H9 (cell line): ENCODE data around the gene WNT5B. TPM values are rescaled to one million over a fixed set of nuclear protein-coding genes. Genes with fewer than 3 reads are reported as not detected.

Source experiments
- DNase-seq: peaks from one replicate; pipeline ENCODE4 v3.0.0-alpha.2; 2017
- H2AFZ ChIP-seq: one replicate; pipeline ENCODE4 v1.6.1; 2013; ENCODE audit warnings: mild to moderate bottlenecking, low read length, control low read depth, moderate library complexity
- H2AK5ac ChIP-seq: 2 replicates; pipeline ENCODE4 v1.6.1; 2013; ENCODE audit warnings: low read length, control low read depth, mixed read lengths; ENCODE audit not compliant: insufficient read length
- H2BK120ac ChIP-seq: one replicate; pipeline ENCODE4 v1.6.1; 2013; ENCODE audit warnings: low read depth, mild to moderate bottlenecking, low read length, control low read depth, inconsistent platforms; ENCODE audit not compliant: poor library complexity, severe bottlenecking
- H2BK12ac ChIP-seq: 2 replicates; pipeline ENCODE4 v1.6.1; 2013; ENCODE audit warnings: low read length, control low read depth, mixed read lengths, low read depth; ENCODE audit not compliant: insufficient read length
- H2BK15ac ChIP-seq: 2 replicates; pipeline ENCODE4 v1.6.1; 2013; ENCODE audit warnings: low read depth, low read length, control low read depth
- H2BK20ac ChIP-seq: one replicate; pipeline ENCODE4 v1.6.1; 2013; ENCODE audit warnings: low read depth, mild to moderate bottlenecking, low read length, control low read depth, inconsistent platforms; ENCODE audit not compliant: poor library complexity, severe bottlenecking
- H2BK5ac ChIP-seq: 2 replicates; pipeline ENCODE4 v1.6.1; 2013; ENCODE audit warnings: low read length, control low read depth, mixed read lengths; ENCODE audit not compliant: insufficient read length
- H3K14ac ChIP-seq: 2 replicates; pipeline ENCODE4 v1.6.1; 2013; ENCODE audit warnings: low read length, control low read depth; ENCODE audit not compliant: insufficient read depth
- H3K18ac ChIP-seq: 2 replicates; pipeline ENCODE4 v1.6.1; 2013; ENCODE audit warnings: low read depth, mild to moderate bottlenecking, mixed read lengths, low read length, control low read depth; ENCODE audit not compliant: insufficient read length
- H3K23ac ChIP-seq: 2 replicates; pipeline ENCODE4 v1.6.1; 2013; ENCODE audit warnings: low read length, control low read depth, mixed read lengths, low read depth; ENCODE audit not compliant: insufficient read length
- H3K23me2 ChIP-seq: 2 replicates; pipeline ENCODE4 v1.6.1; 2013; ENCODE audit warnings: low read depth, mild to moderate bottlenecking, mixed read lengths, low read length, control low read depth; ENCODE audit not compliant: insufficient read length, poor library complexity, severe bottlenecking
- H3K27ac ChIP-seq: 2 replicates; pipeline ENCODE4 v1.5.1; 2013; ENCODE audit warnings: low read length, control low read depth, mixed read lengths, low read depth; ENCODE audit not compliant: insufficient read length
- H3K27me3 ChIP-seq: 2 replicates; pipeline ENCODE4 v1.6.1; 2013; ENCODE audit warnings: low read length, control low read depth, inconsistent platforms; ENCODE audit not compliant: insufficient read depth
- H3K4ac ChIP-seq: 2 replicates; pipeline ENCODE4 v1.6.1; 2013; ENCODE audit warnings: low read depth, mild to moderate bottlenecking, control low read depth, inconsistent platforms, low read length, moderate library complexity
- H3K4me1 ChIP-seq: 2 replicates; pipeline ENCODE4 v1.6.1; 2013; ENCODE audit warnings: low read length, control low read depth, inconsistent platforms; ENCODE audit not compliant: insufficient read depth
- H3K4me2 ChIP-seq: 2 replicates; pipeline ENCODE4 v1.6.1; 2013; ENCODE audit warnings: low read length, control low read depth, mixed read lengths; ENCODE audit not compliant: insufficient read length, insufficient read depth
- H3K56ac ChIP-seq: 2 replicates; pipeline ENCODE4 v1.6.1; 2013; ENCODE audit warnings: low read depth, mild to moderate bottlenecking, mixed read lengths, low read length, control low read depth; ENCODE audit not compliant: insufficient read length
- H3K79me1 ChIP-seq: 2 replicates; pipeline ENCODE4 v1.6.1; 2013; ENCODE audit warnings: low read depth, mild to moderate bottlenecking, moderate library complexity, low read length, control low read depth, inconsistent platforms; ENCODE audit not compliant: insufficient read depth, poor library complexity, severe bottlenecking
- H3K79me2 ChIP-seq: 2 replicates; pipeline ENCODE4 v1.6.1; 2013; ENCODE audit warnings: low read length, control low read depth, inconsistent platforms; ENCODE audit not compliant: insufficient read depth
- H3K9ac ChIP-seq: 2 replicates; pipeline ENCODE4 v1.6.1; 2013; ENCODE audit warnings: low read length, control low read depth, mixed read lengths; ENCODE audit not compliant: insufficient read length; ENCODE audit errors: extremely low read depth
- H3K9me3 ChIP-seq: one replicate; pipeline ENCODE4 v1.6.1; 2013; ENCODE audit warnings: low read depth, low read length, inconsistent platforms; ENCODE audit not compliant: control insufficient read depth
- H3T11ph ChIP-seq: one replicate; pipeline ENCODE4 v1.6.1; 2013; ENCODE audit warnings: mild to moderate bottlenecking, low read length, control low read depth, inconsistent platforms
- H4K20me1 ChIP-seq: one replicate; pipeline ENCODE4 v1.6.1; 2013; ENCODE audit not compliant: control insufficient read depth, insufficient read length, insufficient read depth
- H4K5ac ChIP-seq: 2 replicates; pipeline ENCODE4 v1.6.1; 2013; ENCODE audit warnings: low read depth, mild to moderate bottlenecking, mixed read lengths, low read length, control low read depth; ENCODE audit not compliant: insufficient read length
- H4K8ac ChIP-seq: replicated peaks from 2 replicates; pipeline ENCODE4 v1.6.1; 2013; ENCODE audit warnings: low read length, control low read depth, mixed read lengths, low read depth; ENCODE audit not compliant: insufficient read length
- H4K91ac ChIP-seq: 2 replicates; pipeline ENCODE4 v1.6.1; 2013; ENCODE audit warnings: low read depth, mild to moderate bottlenecking, moderate library complexity, mixed read lengths, low read length, control low read depth; ENCODE audit not compliant: insufficient read length
- H3K27ac Mint-ChIP-seq, 3 experiments: 2 replicates in 2 of 3; 3 replicates in 1 of 3; pipeline ENCODE4 v1.8.0; 2020 to 2021; ENCODE audit warnings: mixed read lengths in 3 of 3, mild to moderate bottlenecking in 1 of 3, moderate library complexity in 1 of 3
- H3K27me3 Mint-ChIP-seq: 2 replicates; pipeline ENCODE4 v1.8.0; 2021; ENCODE audit warnings: low read depth, mild to moderate bottlenecking, moderate library complexity, mixed read lengths
- H3K36me3 Mint-ChIP-seq, 3 experiments: 2 replicates in 2 of 3; 3 replicates in 1 of 3; pipeline ENCODE4 v1.8.0; 2020 to 2021; ENCODE audit warnings: low read depth in 3 of 3, mixed read lengths in 3 of 3; ENCODE audit not compliant: insufficient read depth in 1 of 3
- H3K4me1 Mint-ChIP-seq, 2 experiments: 2 replicates each; pipeline ENCODE4 v1.8.0; 2020; ENCODE audit warnings: mixed read lengths in 2 of 2
- H3K4me3 Mint-ChIP-seq, 2 experiments: 2 replicates in 1 of 2; 3 replicates in 1 of 2; pipeline ENCODE4 v1.8.0; 2020 to 2021; ENCODE audit warnings: mild to moderate bottlenecking in 2 of 2, mixed read lengths in 2 of 2, moderate library complexity in 1 of 2
- H3K9me3 Mint-ChIP-seq, 2 experiments: 2 replicates in 1 of 2; 3 replicates in 1 of 2; pipeline ENCODE4 v1.8.0; 2020; ENCODE audit warnings: mild to moderate bottlenecking in 2 of 2, mixed read lengths in 2 of 2, moderate library complexity in 1 of 2
- WGBS: extraction: QIAGEN DNeasy Blood & Tissue Kit; methylation state at CpG from one replicate; pipeline ENCODE4 v1.1.7; 2013; ENCODE audit warnings: missing lambda C conversion rate, low lambda C conversion rate, mixed read lengths; ENCODE audit not compliant: insufficient read length; ENCODE audit errors: extremely low coverage; 5-methylcytosine and 5-hydroxymethylcytosine counted together
- total RNA-seq: library from RNA; stranded (reverse); gene quantifications from 2 replicates; pipeline ENCODE4 v1.2.1, GENCODE V29; 2021
- TF ChIP-seq, protein P1 (sequence below): fragments of 200-600 bp; sonication (generic); conservative IDR thresholded peaks from 3 replicates; pipeline ENCODE4 v1.8.0; 2021; ENCODE audit warnings: antibody characterized with exemption, mild to moderate bottlenecking

Gene WNT5B
- total RNA-seq, 1 experiment from 2014 or later: 1.5 TPM

DNA sequence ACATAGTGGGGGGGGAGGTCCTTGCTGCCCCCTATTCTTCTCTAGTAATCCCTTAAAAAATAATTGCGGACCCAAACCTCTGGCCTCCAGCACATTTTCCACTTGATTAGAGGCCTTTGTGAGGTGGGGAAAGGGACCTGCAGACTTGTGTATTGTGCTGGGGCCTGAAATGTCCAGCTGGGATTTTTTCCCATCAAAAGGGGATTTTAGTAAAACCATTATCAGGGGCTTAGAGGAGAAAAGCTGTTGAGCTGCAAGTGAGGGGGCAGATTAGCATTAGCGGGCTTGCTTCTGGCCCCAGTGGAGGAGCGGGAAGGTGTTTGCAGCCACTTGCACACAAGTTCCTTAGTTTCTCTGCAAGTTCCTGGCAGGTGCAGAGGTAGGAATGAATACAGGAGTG is 48.5 kb upstream of the WNT5B start:
- H3K23ac ChIP-seq: no peak overlapping the region
- no peak overlapping the region for H3K4me3 Mint-ChIP-seq
- no peaks in the 10 kb centered on the region for H3K9me3 Mint-ChIP-seq
- no peaks in the 10 kb centered on the region; the same call in 1 of the 2 replicates for H3K27me3 ChIP-seq
- peaks cover 5 to 20% of the 10 kb centered on the region in 2 experiments for H3K4me1 Mint-ChIP-seq
- H3K4ac ChIP-seq: no peak overlapping the region
- H2BK20ac ChIP-seq: no peak overlapping the region
- H3K79me1 ChIP-seq: no peaks in the 10 kb centered on the region
- no peak overlapping the region for H2BK5ac ChIP-seq
- H3K23me2 ChIP-seq: no peaks in the 10 kb centered on the region
- H4K8ac ChIP-seq: no peak overlapping the region
- no CpG with 5 or more reads among the region's 3 CpGs for WGBS
- no peak overlapping the region for H3K18ac ChIP-seq
- no peaks in the 10 kb centered on the region for H3K4me1 ChIP-seq
- no peak overlapping the region for H3K14ac ChIP-seq
- no peaks in the 10 kb centered on the region for H3K9me3 ChIP-seq
- no peak overlapping the region for H3K27ac ChIP-seq
- H3K4me2 ChIP-seq: no peak overlapping the region
- no peaks in the 10 kb centered on the region for H3K36me3 Mint-ChIP-seq
- no peak for DNase-seq
- TF ChIP-seq, protein P1, sequence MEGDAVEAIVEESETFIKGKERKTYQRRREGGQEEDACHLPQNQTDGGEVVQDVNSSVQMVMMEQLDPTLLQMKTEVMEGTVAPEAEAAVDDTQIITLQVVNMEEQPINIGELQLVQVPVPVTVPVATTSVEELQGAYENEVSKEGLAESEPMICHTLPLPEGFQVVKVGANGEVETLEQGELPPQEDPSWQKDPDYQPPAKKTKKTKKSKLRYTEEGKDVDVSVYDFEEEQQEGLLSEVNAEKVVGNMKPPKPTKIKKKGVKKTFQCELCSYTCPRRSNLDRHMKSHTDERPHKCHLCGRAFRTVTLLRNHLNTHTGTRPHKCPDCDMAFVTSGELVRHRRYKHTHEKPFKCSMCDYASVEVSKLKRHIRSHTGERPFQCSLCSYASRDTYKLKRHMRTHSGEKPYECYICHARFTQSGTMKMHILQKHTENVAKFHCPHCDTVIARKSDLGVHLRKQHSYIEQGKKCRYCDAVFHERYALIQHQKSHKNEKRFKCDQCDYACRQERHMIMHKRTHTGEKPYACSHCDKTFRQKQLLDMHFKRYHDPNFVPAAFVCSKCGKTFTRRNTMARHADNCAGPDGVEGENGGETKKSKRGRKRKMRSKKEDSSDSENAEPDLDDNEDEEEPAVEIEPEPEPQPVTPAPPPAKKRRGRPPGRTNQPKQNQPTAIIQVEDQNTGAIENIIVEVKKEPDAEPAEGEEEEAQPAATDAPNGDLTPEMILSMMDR: no peak
- no peak overlapping the region for H4K5ac ChIP-seq
- H3K79me2 ChIP-seq: no peaks in the 10 kb centered on the region
- H3K9ac ChIP-seq: no peak overlapping the region
- peaks cover 53% of the 10 kb centered on the region for H3K27me3 Mint-ChIP-seq
- H2BK120ac ChIP-seq: no peak overlapping the region
- no peak overlapping the region for H3K56ac ChIP-seq
- H3T11ph ChIP-seq: no peak overlapping the region
- no peak overlapping the region for H2BK12ac ChIP-seq
- no peak overlapping the region for H2AFZ ChIP-seq
- H2AK5ac ChIP-seq: no peak overlapping the region
- no peaks in the 10 kb centered on the region for H4K20me1 ChIP-seq
- H3K27ac Mint-ChIP-seq: no peak overlapping the region
- no peak overlapping the region for H2BK15ac ChIP-seq
- no peak overlapping the region for H4K91ac ChIP-seq
